Muscle of arm (tissue), 12 donors: ENCODE results near the gene MARVELD3. TPM values are rescaled to one million over a fixed set of nuclear protein-coding genes. Genes with fewer than 3 reads are reported as not detected.
"Not testable (repeated sequence)": the region's sequence is repeated elsewhere in the genome, so short reads cannot be mapped to it uniquely, and the experiment has no call there.

Experiments
- DNase-seq: peaks from one replicate; pipeline ENCODE4 v3.0.0-alpha.2; 2013
- polyA plus RNA-seq, 12 donors: library from polyadenylated mRNA; unstranded; fragments of 120-200 nt; gene quantifications; one replicate each; pipeline ENCODE4 v1.2.1, GENCODE V29; 2013; ENCODE audit not compliant: insufficient read length in 12 of 12

MARVELD3 gene
- polyA plus RNA-seq, 12 donors = 0.07 to 7.7 (median 0.29) TPM; not detected in 1

GRCh38 chr16:71670537-71670936 lies 44.6 kb downstream of the MARVELD3 start:
- DNase-seq = no peak

GRCh38 chr16:71671165-71671564 lies 45.2 kb downstream of the MARVELD3 start:
- no peak for DNase-seq

- DNase-seq = no peak
Measured at GRCh38 chr16:71672125-71672524, 46.1 kb downstream of the MARVELD3 start.

GRCh38 chr16:71672803-71673581 lies 47.0 kb downstream of the MARVELD3 start:
- no peak for DNase-seq

GRCh38 chr16:71673582-71673973 lies 47.6 kb downstream of the MARVELD3 start:
- no peak for DNase-seq

- DNase-seq = no peak
Measured at GRCh38 chr16:71674229-71674628, 48.2 kb downstream of the MARVELD3 start.

GRCh38 chr16:71675380-71675779 lies 49.4 kb downstream of the MARVELD3 start:
- DNase-seq = no peak

GRCh38 chr16:71676236-71676635 lies 50.3 kb downstream of the MARVELD3 start:
- DNase-seq = no peak

- DNase-seq = no peak
Measured at GRCh38 chr16:71681360-71681759, 55.4 kb downstream of the MARVELD3 start.

- DNase-seq = not testable (repeated sequence)
Measured at GRCh38 chr16:71684280-71684679, 58.3 kb downstream of the MARVELD3 start.

Other genes with a start within 250 kb of the MARVELD3 start
- gene TLE7, start 184.1 kb upstream of the MARVELD3 start, polyA plus RNA-seq = not detected
- gene ZNF23, start 163.9 kb upstream of the MARVELD3 start, polyA plus RNA-seq = 10 to 100 TPM in 9 of 12 donors, 1 to 10 TPM in 2, not detected in 1; 9.5 to 15.4 (median 11.8) TPM
- 1 to 10 TPM in 10 of 12 donors, not detected in 2; 2.4 to 3.9 (median 2.6) TPM for gene ZNF19, start 136.9 kb upstream of the MARVELD3 start, polyA plus RNA-seq
- gene CHST4, start 99.8 kb upstream of the MARVELD3 start, polyA plus RNA-seq = under 1 TPM in 2 of 12 donors, not detected in 10; 0.13 to 0.15 TPM
- under 1 TPM in 4 of 12 donors, not detected in 8; 0.04 to 0.12 (median 0.07) TPM for gene TAT, start 49.1 kb upstream of the MARVELD3 start, polyA plus RNA-seq
- 10 to 100 TPM in 1 of 12 donors, 1 to 10 TPM in 10, not detected in 1; 4.8 to 20.0 (median 6.3) TPM for gene PHLPP2, start 98.5 kb downstream of the MARVELD3 start, polyA plus RNA-seq
- gene AP1G1, start 182.7 kb downstream of the MARVELD3 start, polyA plus RNA-seq = 10 to 100 TPM in 11 of 12 donors, not detected in 1; 38.1 to 92.7 (median 45.8) TPM
- gene ATXN1L, start 219.8 kb downstream of the MARVELD3 start, polyA plus RNA-seq = 10 to 100 TPM in 11 of 12 donors, not detected in 1; 16.8 to 23.2 (median 19.2) TPM